NCI-H226 (cell line): Measurements from ENCODE around the gene DRAM1.
A peak's percentile ranks its signal among the peaks of the same experiment; 100 is the strongest.

Experiments
- DNase-seq: peaks from one replicate; pipeline ENCODE4 v3.0.0-alpha.2; 2015

The DRAM1 gene

GRCh38 chr12:101942250-101942605 is 64.8 kb downstream of the DRAM1 start:
- DNase-seq, result no peak

- no peak for DNase-seq
Observed at GRCh38 chr12:101945369-101946232, 68.2 kb downstream of the DRAM1 start.

DNA sequence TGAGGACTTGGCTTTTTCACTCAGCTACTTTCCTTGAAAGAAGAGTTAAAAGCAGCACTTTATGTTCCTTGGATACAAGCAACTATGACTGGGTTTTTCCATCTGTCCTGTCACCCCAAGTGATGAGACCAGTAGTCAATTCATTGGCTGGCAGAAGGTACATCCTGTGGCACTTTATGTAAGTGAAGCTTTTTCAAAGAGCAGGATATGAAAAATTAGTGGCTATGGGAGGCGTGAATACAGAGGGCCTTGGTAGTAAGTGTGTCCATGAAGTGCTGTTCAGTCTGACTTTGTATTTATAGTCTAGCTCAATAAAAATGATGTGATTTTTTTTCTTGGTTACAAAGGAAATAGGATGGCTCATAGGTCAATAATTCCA is 68.8 kb downstream of the DRAM1 start:
- no peak for DNase-seq

GRCh38 chr12:101947316-101947715 is 69.9 kb downstream of the DRAM1 start:
- no peak for DNase-seq

DNA sequence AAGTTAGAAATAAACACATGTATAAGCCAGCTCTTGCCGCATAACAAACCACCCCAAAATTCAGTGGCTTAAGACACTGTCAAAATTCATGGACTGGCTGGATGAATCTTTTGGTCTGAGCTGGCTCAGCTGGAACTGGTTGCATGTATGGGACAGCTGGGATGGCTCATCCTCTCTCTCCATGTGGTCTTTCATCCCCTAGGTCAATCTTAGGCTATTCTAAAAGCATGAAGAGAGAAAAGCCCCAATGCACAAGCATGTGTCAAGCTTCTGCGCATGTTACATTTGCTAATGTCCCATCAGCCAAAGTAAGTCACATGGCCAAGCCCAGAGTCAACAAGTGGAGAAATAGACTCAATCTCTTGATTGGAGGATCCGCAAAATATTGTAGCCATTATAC is 71.0 kb downstream of the DRAM1 start:
- no peak for DNase-seq

GRCh38 chr12:101951002-101951670 is 73.8 kb downstream of the DRAM1 start:
- DNase-seq, result no peak

DNA sequence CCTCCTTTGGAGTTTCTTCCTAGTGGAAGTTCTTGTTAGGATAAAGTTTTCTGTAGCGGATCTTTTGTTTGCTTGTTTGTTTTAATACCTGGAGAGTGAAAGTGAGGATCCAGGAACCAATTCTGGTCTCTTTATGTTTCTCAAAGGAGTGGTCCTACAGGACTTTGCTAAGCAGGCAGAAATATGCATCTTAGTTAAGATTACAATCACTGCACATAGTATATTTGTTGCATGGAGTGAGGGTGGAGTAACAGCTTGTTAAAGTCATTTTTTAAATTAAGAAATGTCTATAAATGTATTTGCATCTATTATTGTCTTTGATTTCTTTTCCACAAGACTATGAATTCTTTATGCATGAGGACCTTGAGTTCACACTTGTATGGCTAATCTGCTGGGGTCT is 76.7 kb downstream of the DRAM1 start:
- no peak for DNase-seq

GRCh38 chr12:101954676-101955075 is 77.3 kb downstream of the DRAM1 start:
- no peak for DNase-seq

GRCh38 chr12:101957252-101957959 is 80.0 kb downstream of the DRAM1 start:
- no peak for DNase-seq

- no peak for DNase-seq
Observed at GRCh38 chr12:101959607-101960006, 82.2 kb downstream of the DRAM1 start.

- no peak for DNase-seq
Observed at GRCh38 chr12:101962486-101962885, 85.1 kb downstream of the DRAM1 start.

DNA sequence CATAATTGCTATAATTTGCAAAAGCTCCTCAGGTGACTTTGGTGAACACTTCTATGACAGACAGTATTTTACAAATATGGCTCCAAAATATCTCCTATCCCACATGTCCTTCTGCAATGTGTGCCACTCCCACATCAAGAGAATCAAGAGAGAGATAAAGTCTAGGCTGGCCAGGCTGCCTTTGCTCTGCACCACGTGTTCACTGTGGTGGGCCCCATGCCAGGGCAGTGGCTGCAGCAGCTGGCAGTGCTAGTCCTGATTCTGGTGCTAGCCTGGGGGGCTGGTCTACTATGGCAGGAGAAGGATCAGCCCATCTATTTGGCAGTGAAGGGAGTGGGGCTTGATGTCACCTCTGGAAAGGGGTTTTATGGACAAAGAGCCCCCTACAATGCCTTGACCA is 86.3 kb downstream of the DRAM1 start:
- DNase-seq, result no peak

- DNase-seq, result no peak
Observed at GRCh38 chr12:101966496-101966895, 89.1 kb downstream of the DRAM1 start.

- no peak for DNase-seq
Observed at GRCh38 chr12:101967506-101967905, 90.1 kb downstream of the DRAM1 start.

DNA sequence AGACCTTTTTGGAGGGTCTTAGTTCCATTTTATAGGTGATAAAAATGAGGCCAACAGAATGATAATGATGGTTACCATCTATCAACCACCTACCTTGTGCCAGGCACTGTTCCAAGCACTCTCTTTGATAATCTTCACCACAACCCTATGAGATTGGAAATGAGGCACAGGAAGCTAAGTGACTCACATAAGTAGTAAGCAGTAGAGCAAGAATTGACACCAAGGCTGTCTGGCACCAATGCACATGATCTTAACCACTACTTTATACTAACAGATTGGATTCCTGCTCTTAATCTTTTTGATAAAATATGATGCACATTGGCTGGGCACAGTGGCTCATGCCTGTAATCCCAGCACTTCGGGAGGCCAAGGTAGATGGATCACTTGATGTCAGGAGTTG is 91.4 kb downstream of the DRAM1 start:
- DNase-seq, result peak; percentile 69
